ENCODE measurements around the gene EBP.

EBP gene

GRCh38 chrX:48573690-48574269 lies 52.2 kb downstream of the EBP start:
- Histone ChIP-seq H3K4me1 (ENCODE audit: control insufficient read depth, insufficient read depth, low read length) (peaks cover 10% of the 10 kb centered on the region), H3K36me3 (ENCODE audit: control insufficient read depth, insufficient read depth, low read length) (peaks cover 21% of the 10 kb centered on the region), H3K4me3 (ENCODE audit: low read length) (peak overlapping the region; percentile 88)

DNA sequence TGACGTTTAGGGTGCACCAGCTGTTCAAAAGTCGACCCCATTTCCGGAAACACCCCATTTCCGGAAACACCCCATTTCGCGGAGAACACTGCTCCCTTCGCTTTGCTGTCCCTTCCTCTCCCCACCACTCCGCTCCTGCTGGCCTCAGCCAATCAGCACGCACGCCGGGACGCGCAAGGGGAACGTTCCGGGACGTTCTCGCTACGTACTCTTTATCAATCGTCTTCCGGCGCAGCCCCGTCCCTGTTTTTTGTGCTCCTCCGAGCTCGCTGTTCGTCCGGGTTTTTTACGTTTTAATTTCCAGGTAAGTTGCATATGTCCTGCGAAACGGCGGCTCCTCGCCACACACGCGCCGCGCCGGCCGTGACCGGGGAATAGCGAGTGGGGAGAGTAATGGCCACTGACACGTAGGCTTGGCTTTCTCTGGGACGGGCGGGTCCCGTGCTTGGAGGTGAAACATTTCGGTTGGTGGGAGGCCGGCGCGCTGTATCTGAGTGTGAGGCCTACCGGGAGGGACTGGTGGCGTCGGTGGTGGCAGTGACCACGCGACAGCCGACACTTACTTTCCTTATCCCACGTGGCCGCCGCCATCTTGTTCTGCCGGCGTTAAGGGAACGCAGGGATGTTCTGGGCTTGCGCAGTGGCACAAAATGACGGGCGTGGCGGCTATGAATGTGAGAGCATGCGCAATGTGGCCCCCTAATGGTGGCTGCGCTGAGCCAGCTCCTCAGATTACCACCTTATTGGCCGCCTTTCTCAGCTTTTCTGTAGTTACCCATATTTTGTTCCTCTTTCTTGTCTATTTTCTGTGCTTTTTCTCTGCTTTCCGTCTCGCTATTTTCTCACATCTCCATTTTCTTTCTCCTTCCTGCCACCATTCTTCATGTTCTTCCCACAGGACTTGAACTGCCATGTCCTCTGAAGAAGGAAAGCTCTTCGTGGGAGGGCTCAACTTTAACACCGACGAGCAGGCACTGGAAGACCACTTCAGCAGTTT lies 53.0 kb downstream of the EBP start, which contains the start of gene RBM3:
Gene RBM3 (plus strand): TSS at position 215 of the 997 bp plus-strand sequence. CDS start 697 bp downstream, at position 912.
- Histone ChIP-seq H3K4me1 (ENCODE audit: control insufficient read depth, insufficient read depth, low read length) (peaks cover 10% of the 10 kb centered on the region), H3K4me3 (ENCODE audit: low read length) (peak within 1 kb of the TSS; percentile 88), H3K9ac (ENCODE audit: low read length) (peak within 1 kb of the TSS; percentile 96), H3K27me3 (ENCODE audit: control insufficient read depth, insufficient read depth, low read length) (peaks cover 3% of the 10 kb centered on the region), H3K36me3 (ENCODE audit: control insufficient read depth, insufficient read depth, low read length) (peaks cover 26% of the 10 kb centered on the region), H3K27ac (ENCODE audit: low read depth, low read length) (peak within 1 kb of the TSS; percentile 99)

More at GRCh38 chrX:48573690-48574269, 52.2 kb downstream of the EBP start:
- Histone ChIP-seq H3K27ac (ENCODE audit: low read depth, low read length) (peak overlapping the region; percentile 99), H3K27me3 (ENCODE audit: control insufficient read depth, insufficient read depth, low read length) (peaks cover 3% of the 10 kb centered on the region), H3K9ac (ENCODE audit: low read length) (peak overlapping the region; percentile 86)

GRCh38 chrX:48575642-48576041 lies 54.0 kb downstream of the EBP start:
- H3K27ac ChIP-seq (ENCODE audit: low read depth, low read length) = no peak overlapping the region
- H3K9ac ChIP-seq (ENCODE audit: low read length) = peak overlapping the region; percentile 56
- no peaks in the 10 kb centered on the region for H3K27me3 ChIP-seq (ENCODE audit: control insufficient read depth, insufficient read depth, low read length)
- H3K36me3 ChIP-seq (ENCODE audit: control insufficient read depth, insufficient read depth, low read length) = peaks cover 26% of the 10 kb centered on the region
- H3K4me3 ChIP-seq (ENCODE audit: low read length) = peak overlapping the region; percentile 88
- H3K4me1 ChIP-seq (ENCODE audit: control insufficient read depth, insufficient read depth, low read length) = peaks cover 10% of the 10 kb centered on the region

GRCh38 chrX:48576108-48576507 lies 54.5 kb downstream of the EBP start:
- H3K36me3 ChIP-seq (ENCODE audit: control insufficient read depth, insufficient read depth, low read length) = peaks cover 26% of the 10 kb centered on the region
- no peaks in the 10 kb centered on the region for H3K27me3 ChIP-seq (ENCODE audit: control insufficient read depth, insufficient read depth, low read length)
- H3K27ac ChIP-seq (ENCODE audit: low read depth, low read length) = no peak overlapping the region
- H3K9ac ChIP-seq (ENCODE audit: low read length) = no peak overlapping the region
- H3K4me1 ChIP-seq (ENCODE audit: control insufficient read depth, insufficient read depth, low read length) = peaks cover 10% of the 10 kb centered on the region
- peak overlapping the region; percentile 28 for H3K4me3 ChIP-seq (ENCODE audit: low read length)
